GM10847 (cell line): ENCODE data around the gene SLC25A39.

Source experiments
- POLR2A ChIP-seq: IDR thresholded peaks from 2 replicates; pipeline ENCODE4 v1.6.1; 2011; ENCODE audit not compliant: insufficient read length; ENCODE audit errors: extremely low read depth

Gene SLC25A39

GRCh38 chr17:44321246-44322120, 3.1 kb downstream of the SLC25A39 start:
- no peak for TF ChIP-seq POLR2A

GRCh38 chr17:44320066-44320465, 4.6 kb downstream of the SLC25A39 start:
- TF ChIP-seq POLR2A: no peak

- no peak for TF ChIP-seq POLR2A
Measured at GRCh38 chr17:44318077-44318892, 6.3 kb downstream of the SLC25A39 start.

DNA sequence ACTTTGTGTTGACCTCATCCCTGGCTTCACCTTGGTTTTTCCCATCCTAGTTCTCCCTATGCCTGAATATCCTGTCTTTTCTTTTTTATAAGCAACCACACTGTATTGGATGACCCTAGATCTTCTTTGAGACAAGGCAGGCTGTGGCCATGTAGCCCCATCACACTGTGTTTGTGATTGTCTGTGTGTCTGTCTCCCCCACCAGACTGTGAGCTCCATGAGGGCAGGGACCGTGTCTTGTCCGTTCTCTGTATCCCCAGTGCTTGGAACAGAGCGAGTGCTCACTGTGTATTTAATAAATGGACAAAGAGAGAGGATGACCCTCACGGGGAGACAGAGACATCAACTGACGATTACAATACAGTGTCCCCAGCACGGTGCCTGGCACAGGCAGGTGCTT, 7.1 kb downstream of the SLC25A39 start:
- TF ChIP-seq POLR2A: no peak

DNA sequence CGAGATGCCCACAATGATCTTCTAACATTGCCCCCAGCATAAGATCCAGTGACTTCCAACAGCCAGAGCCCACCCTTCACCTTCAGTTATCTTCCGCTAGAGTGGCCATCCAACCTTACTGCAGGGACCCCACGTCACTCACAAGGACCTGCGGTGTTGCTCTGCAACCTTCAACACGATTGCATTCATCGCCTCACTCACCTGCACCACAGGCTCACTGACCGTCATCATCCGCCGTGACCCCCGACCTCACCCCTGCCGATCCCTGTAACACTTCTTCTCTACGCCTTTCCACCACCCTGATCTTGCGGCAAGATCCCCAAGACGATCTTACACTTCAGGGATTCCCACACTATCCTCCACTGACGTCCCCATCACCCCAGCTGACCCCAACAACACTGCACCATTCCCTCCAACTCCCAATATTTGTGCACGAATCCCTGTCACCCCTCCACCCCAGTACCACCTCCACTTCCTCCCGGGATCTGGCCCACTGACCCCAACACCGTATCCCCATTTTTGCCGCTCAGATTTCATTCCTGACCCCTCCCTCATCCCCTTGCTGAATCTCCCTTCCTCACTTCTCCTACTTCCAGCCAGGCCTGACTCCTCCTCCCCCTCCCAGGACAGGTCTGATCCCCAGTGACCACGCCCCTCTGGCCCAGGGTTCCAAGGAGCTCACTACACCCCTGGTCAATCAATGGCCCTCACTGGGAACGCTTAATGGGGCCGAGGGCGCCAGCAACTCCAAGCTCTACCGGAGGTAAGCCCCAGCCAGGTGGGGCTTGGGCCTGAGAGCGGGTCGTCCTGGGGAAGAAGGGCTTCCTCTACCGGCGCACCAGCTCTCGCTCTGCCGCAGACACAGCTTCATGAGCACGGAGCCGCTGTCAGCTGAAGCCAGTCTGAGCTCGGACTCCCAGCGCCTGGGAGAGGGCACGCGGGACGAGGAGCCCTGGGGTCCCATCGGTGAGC, 8.6 kb downstream of the SLC25A39 start:
- no peak for TF ChIP-seq POLR2A

DNA sequence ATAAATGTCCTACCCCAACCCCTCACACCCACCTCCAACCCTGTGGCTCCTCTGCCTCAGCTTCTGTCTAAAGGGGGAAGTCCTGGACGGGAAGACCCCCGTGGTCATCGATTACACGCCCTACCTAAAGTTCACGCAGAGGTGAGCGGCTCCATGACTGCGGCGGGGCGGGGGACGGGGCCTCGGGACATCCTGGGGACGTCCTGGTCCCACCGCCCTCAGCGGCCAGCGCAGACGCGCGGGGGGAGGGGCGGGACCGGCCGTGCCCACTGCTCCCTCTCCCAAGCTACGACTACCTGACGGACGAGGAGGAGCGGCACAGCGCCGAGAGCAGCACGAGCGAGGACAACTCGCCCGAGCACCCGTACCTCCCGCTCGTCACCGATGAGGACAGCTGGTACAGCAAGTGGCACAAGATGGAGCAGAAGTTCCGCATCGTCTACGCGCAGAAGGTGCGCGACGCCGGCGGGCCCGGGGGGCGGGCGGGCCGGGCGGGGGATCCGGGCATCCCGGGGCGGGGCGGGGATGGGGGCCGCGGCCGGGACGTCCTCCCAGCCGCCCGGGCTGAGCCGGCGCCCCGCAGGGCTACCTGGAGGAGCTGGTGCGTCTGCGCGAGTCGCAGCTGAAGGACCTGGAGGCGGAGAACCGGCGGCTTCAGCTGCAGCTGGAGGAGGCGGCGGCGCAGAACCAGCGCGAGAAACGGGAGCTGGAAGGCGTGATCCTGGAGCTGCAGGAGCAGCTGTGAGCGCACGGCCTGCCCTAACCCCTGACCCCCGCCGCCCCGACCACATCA, 9.6 kb downstream of the SLC25A39 start:
- TF ChIP-seq POLR2A: no peak

DNA sequence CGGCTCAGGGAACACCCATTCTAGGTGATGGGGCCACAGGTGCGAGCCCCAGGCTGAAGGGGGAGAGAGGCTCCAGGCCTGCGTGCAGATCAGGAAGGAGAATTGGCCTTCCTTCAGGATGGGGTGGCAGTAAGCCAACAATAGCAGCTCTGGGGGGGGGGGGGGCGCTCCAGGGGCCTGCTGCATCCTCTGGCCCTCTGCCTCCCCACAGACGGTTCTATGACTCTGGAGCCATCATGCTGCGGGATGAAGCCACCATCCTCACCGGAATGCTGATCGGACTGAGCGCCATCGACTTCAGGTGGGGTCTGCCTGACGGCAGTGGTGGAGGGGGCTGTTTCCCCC, 10.1 kb downstream of the SLC25A39 start:
- no peak for TF ChIP-seq POLR2A

DNA sequence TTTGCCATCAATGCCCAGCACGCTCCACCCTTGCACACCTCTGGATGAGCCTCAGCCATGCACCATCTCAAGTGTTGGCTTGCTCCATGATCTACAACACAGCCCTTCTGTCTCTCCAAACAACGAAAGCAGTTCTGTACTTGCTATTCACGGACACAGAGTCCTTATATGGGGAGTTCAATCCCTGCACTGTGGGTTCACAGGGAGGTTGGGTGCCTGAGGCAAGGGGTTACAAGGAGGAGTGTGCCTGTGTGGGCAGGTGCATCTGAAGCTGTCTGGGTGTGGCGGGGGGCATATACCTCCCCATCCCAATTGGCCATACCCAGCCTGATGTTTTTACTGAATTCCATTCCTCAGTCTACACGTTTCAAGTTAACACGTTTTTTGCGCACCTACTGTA, 10.6 kb downstream of the SLC25A39 start:
- TF ChIP-seq POLR2A: no peak

- no peak for TF ChIP-seq POLR2A
Measured at GRCh38 chr17:44312396-44313104, 12.1 kb downstream of the SLC25A39 start.

GRCh38 chr17:44311562-44312181, 13.0 kb downstream of the SLC25A39 start:
- no peak for TF ChIP-seq POLR2A

GRCh38 chr17:44310609-44311376, 13.8 kb downstream of the SLC25A39 start:
- TF ChIP-seq POLR2A: no peak

DNA sequence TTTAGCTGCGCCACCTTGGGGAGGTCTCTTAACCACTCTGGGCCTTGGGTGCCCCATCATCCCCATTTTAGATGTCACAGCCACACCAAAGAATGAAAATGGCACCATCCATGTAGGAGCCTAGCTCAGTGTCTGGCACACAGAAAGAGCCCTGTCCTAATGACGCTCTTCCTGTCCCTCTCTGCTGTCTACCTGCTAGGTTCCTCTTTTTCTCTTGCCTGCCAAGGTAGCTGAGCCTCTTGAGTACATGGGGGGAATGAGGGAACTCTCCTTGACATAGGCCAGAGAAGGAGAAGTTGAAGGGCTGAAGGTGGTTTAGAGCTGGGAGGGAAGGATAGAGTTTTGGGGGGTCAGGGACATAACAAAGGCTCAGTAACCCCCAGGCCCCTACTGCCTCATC, 14.4 kb downstream of the SLC25A39 start:
- TF ChIP-seq POLR2A: no peak

DNA sequence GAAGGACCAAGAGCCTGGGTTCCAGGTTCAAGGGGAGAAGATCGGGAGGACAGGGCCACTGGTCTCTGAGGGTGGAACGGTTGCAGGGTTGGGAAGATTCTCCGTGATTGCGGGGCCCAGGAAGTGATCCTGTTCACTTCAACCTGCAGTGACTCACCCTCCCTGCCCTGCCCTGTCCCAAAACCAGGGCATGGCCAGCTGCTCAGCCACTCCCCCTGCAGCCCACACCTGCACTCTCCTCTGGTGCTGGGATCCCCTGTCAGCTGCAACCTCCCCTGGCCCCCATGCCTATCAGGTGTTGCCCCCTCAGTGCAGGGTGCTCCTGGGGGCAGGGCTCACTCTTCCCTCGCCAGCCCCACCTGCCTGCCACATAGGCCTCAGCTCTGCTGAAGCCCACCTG, 15.2 kb downstream of the SLC25A39 start:
- TF ChIP-seq POLR2A: no peak

GRCh38 chr17:44308865-44309264, 15.8 kb downstream of the SLC25A39 start:
- TF ChIP-seq POLR2A: no peak
